ENCODE results near the gene TANK.
"Not testable (repeated sequence)": the region's sequence is repeated elsewhere in the genome, so short reads cannot be mapped to it uniquely, and the experiment has no call there.

TANK gene

DNA sequence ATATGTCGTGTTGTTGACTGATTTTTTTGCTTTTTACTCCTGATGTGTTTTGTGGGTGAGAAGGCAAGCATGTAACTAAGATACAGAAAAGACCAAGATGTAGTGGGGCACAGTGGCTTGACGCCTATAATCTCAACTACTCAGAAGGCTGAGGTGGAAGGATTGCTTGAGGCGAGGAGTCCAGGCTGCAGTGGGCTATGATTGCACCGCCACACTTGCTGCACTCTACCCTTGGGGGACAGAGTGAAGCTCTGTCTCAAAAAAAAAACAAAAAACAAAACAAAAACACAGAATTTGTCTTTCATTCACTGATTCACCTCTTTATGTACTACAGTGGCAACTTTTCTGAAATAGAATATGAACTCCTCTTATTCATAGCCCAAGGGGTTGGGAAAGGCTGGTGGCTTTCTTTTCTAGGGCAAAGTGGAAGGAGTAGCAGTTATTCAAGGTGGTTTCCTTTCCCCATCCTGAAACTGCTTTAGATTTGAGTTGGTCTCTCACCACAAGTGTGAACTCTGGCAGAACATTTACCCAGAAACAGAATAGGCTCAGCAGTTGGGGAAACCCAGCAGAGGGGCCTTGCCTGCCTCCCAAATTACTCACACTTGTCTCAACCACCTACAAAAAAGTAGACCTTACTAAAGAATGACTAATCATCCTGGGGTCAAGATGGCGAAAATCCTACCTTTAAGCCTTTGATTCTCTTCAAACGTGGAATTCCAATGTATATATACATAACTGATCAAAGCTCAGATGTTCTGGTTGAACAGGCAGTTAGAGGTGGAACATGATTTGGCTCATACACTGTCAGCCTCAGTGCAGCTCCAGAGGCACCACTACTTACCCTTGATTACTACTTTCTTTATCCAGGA is 6.5 kb downstream of the TANK start:
- DNase-seq (ENCODE audit: low spot score) = no peak

- no peak for DNase-seq (ENCODE audit: low spot score)
These were observed 9.1 kb downstream of the TANK start for GRCh38 chr2:161169335-161169734.

GRCh38 chr2:161170377-161170776 is 10.1 kb downstream of the TANK start:
- no peak for DNase-seq (ENCODE audit: low spot score)

DNA sequence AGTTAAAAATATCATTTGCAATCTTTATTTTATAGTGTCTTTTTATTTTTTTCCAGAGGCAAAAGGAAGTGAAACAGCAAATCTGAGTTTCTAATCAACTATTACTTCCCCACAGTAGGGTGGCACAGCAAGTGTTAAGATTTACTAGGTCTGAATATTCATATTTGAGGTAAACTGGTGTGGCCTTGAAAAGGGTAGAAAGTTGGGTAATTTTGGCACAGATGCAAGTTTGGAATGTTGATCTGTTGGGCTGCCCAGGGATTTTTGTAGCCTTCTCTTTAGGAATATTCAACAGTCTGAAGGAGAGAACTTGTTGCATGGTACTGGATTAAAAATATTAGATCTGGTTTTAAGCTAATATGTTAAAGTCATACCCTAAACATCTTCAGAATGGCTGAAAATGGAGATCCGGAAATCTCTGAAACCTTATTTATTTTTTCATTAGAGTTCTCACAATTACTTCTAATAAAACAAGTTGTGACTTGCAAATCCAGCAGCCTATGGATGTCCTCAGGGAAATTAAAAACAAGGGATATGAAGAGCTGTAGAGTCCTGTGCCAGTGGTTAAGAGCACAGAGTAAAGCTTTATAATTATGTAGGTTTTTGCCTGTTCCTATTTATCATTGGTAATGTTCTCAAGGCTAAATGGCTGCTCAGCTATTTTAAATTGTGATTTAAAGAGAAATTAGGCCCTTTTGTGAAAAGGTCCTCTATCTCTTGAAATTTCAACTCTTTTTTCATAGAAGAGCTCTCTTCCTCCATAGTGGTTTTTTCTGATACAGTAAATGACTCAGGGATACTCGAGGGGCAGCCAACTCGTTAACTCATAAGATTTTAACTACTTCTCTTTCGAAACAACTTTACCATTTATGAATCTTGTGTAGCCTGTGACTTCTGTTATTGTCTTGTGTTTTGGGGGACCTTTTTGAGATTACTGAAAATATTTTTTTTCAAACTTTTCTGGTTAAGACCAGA is 11.0 kb downstream of the TANK start:
- no peak for DNase-seq (ENCODE audit: low spot score)

DNA sequence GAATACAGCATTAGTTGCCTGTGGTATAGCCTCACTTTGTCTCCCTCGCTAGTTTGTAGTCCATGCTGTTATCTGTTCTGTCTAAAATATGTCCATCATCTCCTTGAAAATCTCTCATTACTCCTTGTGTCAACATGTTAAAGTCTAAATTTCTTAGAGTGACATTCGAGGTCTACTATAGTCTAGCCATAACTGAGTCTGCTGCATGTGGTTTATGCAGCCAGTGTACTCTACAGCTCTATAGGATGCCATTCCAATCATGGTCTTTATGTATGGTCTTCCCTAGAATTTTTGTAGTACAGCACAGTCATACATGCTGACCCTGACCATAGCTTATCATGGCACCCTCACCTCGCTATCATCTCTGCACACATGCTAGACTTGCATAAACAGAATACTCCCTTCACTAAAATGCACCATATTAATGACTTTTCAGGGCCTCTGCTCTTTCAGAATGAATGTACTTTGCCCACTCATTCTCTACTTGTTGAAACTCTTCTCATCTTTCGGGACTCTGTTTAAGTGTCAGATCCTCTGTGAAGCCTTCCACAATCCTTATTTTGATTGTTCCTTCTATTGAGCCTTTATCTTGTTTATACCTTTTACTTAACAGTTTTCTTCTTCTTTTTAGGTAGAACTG is 12.8 kb downstream of the TANK start:
- no peak for DNase-seq (ENCODE audit: low spot score)

- no peak for DNase-seq (ENCODE audit: low spot score)
These were observed 13.4 kb downstream of the TANK start for GRCh38 chr2:161173541-161174194.

GRCh38 chr2:161177969-161178368 is 17.7 kb downstream of the TANK start:
- no peak for DNase-seq (ENCODE audit: low spot score)

DNA sequence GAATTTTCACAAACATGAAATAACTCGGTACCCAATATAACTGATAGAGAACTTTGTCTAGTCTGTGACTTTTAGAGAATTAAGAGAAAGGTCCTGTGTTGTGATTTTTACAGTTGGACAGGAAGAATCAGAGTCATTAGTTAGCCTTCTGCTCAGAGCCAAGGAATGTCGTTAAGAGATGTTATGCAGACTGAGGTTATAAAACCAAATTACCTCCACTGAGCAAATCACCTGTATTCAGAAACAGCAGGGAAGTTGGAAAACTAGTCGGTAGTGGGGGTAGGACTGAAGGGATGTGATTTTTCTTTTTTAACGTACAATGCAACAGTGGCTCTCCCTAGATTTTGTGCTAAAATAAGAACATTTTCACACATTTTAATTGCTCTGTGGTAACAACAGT is 18.5 kb downstream of the TANK start:
- no peak for DNase-seq (ENCODE audit: low spot score)

DNA sequence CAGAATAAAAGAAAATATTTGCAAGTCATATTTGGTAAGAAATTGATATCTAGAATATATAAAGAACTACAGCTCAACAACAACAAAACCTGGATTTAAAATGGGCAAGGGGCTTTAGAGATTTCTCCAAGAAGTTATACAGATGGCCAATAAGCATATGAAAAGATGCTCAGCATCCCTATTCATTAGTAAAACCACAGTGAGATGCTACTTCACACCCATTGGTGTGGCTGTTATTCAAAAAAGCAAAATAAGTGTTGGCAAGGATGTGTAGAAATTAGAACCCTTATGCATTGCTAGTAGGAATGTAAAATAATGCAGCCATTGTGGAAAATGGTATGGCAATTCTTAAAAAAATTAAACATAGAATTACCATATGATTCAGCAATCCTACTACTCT is 29.8 kb downstream of the TANK start:
- no peak for DNase-seq (ENCODE audit: low spot score)

GRCh38 chr2:161195602-161196001 is 35.4 kb downstream of the TANK start:
- DNase-seq (ENCODE audit: low spot score) = not testable (repeated sequence)

GRCh38 chr2:161199912-161200701 is 39.9 kb downstream of the TANK start:
- DNase-seq (ENCODE audit: low spot score) = no peak

- no peak for DNase-seq (ENCODE audit: low spot score)
These were observed 44.6 kb downstream of the TANK start for GRCh38 chr2:161204846-161205245.

DNA sequence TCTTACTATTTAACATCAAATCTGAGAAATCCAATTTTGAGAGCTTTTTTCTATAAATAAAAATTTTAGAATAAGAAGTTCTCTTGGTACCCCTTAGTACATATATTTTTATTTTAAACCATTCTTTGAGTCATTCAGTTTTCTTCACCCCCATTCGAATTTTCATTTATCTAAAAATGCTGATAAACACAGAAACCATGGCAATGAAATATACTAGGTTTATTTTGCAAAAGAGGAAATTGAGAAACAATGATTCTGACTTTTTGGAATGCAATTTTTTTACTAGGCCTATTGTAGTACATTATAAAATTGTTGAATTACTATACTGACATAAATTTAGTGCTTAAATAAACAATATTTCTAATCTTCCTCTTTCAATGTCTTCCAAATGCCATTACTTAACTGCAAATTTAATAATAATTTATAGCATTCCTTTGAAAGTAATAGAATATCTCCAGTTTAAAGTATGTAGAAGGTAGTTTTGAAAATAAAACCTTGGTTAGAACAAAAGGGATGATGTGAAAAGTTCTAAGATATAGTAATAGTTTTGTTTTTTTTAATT is 46.3 kb downstream of the TANK start:
- DNase-seq (ENCODE audit: low spot score) = no peak

DNA sequence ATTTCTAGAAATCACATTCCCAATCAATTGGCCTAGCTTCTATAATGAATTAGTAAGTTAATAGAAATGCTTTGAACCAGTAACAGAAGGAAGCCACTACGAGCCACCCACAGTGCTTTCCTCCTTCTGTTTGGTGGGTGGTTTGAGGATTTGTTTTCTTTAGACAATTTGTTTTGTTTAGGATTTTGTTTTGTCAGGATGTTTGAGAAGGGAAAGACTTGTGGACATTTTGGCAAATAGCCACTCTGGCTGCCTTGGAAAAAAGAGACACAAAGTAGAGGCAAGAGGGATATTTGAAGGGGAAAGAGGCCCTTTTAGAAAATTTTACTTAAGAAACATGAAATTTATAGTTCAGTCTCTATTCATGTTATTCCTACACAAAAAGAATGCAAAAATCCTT is 47.7 kb downstream of the TANK start:
- DNase-seq (ENCODE audit: low spot score) = no peak

DNA sequence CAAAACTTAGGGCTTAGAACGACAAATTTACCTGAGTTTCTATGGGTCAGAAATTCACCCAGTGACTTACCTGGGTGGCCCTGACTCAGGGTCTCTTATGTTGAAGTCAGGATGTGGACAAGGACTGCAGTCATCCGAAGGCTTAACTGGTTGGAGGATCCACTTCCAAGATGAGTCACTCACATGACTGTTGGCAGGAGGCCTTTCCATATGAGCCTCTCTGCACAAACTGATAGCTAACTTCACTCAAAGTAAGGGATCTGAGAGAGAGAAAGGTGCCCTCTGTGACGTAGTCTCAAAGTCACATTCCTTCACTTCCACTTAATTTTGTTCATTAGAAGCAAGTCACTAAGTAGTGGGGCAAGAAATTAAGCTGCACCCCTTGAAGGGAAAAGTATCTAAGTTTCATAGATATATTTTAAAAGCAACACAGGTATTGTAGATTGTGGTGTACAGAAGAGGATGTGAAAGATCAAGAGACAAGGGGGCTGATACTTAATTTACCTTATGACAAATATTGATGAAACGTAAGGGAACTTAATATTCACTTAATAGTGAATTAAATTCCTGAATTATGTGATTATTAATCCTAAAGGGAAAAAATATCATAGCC is 48.4 kb downstream of the TANK start:
- DNase-seq (ENCODE audit: low spot score) = no peak

GRCh38 chr2:161209902-161210301 is 49.7 kb downstream of the TANK start:
- DNase-seq (ENCODE audit: low spot score) = no peak

DNA sequence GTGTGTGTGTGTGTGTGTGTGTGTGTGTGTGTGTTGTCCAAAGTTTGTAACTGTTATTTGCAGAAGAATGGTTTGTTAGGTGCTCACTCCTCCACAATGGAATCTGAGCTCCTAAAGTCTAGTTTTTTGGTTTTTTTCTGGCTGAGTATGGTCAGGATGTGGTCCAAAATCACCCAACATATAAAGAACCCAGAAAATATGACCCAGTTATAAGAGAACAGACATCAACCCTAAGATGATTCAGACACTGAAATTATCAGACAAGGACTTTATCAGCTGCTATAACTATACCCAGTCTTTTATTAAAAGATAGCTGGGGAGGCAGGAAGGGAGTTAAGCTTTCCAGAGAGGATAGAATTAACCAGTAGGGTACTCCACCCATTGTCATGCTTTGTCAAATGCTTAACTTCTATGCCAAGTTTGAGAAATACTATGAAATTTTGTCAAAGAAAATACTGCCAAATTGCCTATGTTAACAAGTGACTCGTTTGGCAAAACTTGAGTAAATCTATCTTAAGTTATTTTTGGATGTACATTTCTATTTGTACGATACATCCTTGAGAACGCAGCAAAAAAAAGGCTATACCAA is 57.5 kb downstream of the TANK start:
- DNase-seq (ENCODE audit: low spot score) = no peak

GRCh38 chr2:161219211-161219610 is 59.0 kb downstream of the TANK start:
- no peak for DNase-seq (ENCODE audit: low spot score)

GRCh38 chr2:161223139-161223732 is 63.0 kb downstream of the TANK start:
- peak; percentile 34 for DNase-seq (ENCODE audit: low spot score)

All from SK-N-DZ (cell line).